Measurements from ENCODE around the gene PIK3C2G.

GRCh38 chr12:18375131-18375530, 113.8 kb downstream of the PIK3C2G start:
- TF ChIP-seq CTCF (IDR thresholded peaks at IDR 0.05): no peak
- TF ChIP-seq POLR2AphosphoS5 (IDR thresholded peaks at IDR 0.05; ENCODE audit: low read depth, low read length): no peak
- TF ChIP-seq, protein P1, sequence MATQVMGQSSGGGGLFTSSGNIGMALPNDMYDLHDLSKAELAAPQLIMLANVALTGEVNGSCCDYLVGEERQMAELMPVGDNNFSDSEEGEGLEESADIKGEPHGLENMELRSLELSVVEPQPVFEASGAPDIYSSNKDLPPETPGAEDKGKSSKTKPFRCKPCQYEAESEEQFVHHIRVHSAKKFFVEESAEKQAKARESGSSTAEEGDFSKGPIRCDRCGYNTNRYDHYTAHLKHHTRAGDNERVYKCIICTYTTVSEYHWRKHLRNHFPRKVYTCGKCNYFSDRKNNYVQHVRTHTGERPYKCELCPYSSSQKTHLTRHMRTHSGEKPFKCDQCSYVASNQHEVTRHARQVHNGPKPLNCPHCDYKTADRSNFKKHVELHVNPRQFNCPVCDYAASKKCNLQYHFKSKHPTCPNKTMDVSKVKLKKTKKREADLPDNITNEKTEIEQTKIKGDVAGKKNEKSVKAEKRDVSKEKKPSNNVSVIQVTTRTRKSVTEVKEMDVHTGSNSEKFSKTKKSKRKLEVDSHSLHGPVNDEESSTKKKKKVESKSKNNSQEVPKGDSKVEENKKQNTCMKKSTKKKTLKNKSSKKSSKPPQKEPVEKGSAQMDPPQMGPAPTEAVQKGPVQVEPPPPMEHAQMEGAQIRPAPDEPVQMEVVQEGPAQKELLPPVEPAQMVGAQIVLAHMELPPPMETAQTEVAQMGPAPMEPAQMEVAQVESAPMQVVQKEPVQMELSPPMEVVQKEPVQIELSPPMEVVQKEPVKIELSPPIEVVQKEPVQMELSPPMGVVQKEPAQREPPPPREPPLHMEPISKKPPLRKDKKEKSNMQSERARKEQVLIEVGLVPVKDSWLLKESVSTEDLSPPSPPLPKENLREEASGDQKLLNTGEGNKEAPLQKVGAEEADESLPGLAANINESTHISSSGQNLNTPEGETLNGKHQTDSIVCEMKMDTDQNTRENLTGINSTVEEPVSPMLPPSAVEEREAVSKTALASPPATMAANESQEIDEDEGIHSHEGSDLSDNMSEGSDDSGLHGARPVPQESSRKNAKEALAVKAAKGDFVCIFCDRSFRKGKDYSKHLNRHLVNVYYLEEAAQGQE (IDR thresholded peaks at IDR 0.05; ENCODE audit: insufficient read depth in 1 of 2, low read depth in 2 of 2, low read length in 1 of 2): no peak
- TF ChIP-seq SIN3A (IDR thresholded peaks at IDR 0.05; ENCODE audit: borderline replicate concordance, insufficient read depth, low read depth, low read length): no peak
- no peak for TF ChIP-seq TCF7L2 (IDR thresholded peaks at IDR 0.05; ENCODE audit: low read depth, low read length)
